ENCODE measurements around the gene GRHL3. TPM values are rescaled to one million over a fixed set of nuclear protein-coding genes. Genes with fewer than 3 reads are reported as not detected.

Gene GRHL3
- total RNA-seq, 2 experiments from 2014 or later, result 0.26 to 0.52 TPM

DNA sequence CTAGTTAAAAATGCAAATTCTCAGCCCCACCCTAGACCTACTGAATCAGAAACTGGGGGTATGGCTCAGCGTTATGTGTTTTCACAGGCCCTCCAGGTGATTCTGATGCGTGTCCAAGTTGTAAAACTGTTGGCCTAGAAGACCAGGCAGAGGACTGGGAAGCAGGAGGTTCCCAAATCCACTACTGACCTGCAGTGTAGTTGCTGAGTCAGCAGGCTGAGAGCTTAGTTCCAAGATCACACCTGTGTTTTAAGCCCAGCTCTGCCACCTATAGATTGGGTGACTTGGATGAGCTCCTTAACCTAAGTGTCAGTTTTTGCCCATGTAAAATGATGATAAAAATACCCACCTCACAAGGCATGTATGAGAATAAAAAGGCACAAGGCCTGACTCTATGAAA lies 4.1 kb downstream of the GRHL3 start:
- intact Hi-C loops (cut with micrococcal nuclease), result loop anchor here (2.0 to 5.0 kb wide), 4 partner anchors 159 to 320 kb away; partner anchors contain the start of gene SRRM1
- Mint-ChIP-seq H3K27me3 (ENCODE audit: low read depth) (peaks cover 71% of the 10 kb centered on the region), H3K27ac (no peak overlapping the region), H3K9me3 (no peaks in the 10 kb centered on the region), H3K36me3 (ENCODE audit: low read depth) (no peaks in the 10 kb centered on the region), H3K4me1 (ENCODE audit: low read depth) (peaks cover 41% of the 10 kb centered on the region), H3K4me3 (no peak overlapping the region)
- CTCF ChIA-PET, result no interaction called here
- no peak for DNase-seq

GRCh38 chr1:24324903-24325302 lies 5.7 kb downstream of the GRHL3 start:
- H3K9me3 Mint-ChIP-seq, result no peaks in the 10 kb centered on the region
- no peak overlapping the region for H3K27ac Mint-ChIP-seq
- intact Hi-C loops (cut with micrococcal nuclease), result loop anchor here (5.0 kb wide), 3 partner anchors 157 to 217 kb away; no protein-coding TSS in a partner anchor
- peaks cover 55% of the 10 kb centered on the region for H3K27me3 Mint-ChIP-seq (ENCODE audit: low read depth)
- H3K4me1 Mint-ChIP-seq (ENCODE audit: low read depth), result peaks cover 24% of the 10 kb centered on the region
- H3K36me3 Mint-ChIP-seq (ENCODE audit: low read depth), result no peaks in the 10 kb centered on the region
- DNase-seq, result no peak
- H3K4me3 Mint-ChIP-seq, result no peak overlapping the region
- CTCF ChIA-PET, result interaction anchor here (1.5 to 1.9 kb wide), 2 partner anchors 66 to 123 kb away, joined by 4 to 6 read pairs; no protein-coding TSS in a partner anchor

GRCh38 chr1:24325587-24326449 lies 6.7 kb downstream of the GRHL3 start:
- Mint-ChIP-seq H3K27me3 (ENCODE audit: low read depth) (peaks cover 46% of the 10 kb centered on the region), H3K27ac (no peak overlapping the region), H3K4me3 (no peak overlapping the region), H3K9me3 (no peaks in the 10 kb centered on the region), H3K36me3 (ENCODE audit: low read depth) (no peaks in the 10 kb centered on the region), H3K4me1 (ENCODE audit: low read depth) (peaks cover 16% of the 10 kb centered on the region)
- peak; percentile 22 for DNase-seq
- CTCF ChIA-PET, result interaction anchor here (0.7 to 1.9 kb wide), 3 partner anchors 65 to 176 kb away, joined by 3 to 6 read pairs (median 4); no protein-coding TSS in a partner anchor
- intact Hi-C loops (cut with micrococcal nuclease), result no loop called here

DNA sequence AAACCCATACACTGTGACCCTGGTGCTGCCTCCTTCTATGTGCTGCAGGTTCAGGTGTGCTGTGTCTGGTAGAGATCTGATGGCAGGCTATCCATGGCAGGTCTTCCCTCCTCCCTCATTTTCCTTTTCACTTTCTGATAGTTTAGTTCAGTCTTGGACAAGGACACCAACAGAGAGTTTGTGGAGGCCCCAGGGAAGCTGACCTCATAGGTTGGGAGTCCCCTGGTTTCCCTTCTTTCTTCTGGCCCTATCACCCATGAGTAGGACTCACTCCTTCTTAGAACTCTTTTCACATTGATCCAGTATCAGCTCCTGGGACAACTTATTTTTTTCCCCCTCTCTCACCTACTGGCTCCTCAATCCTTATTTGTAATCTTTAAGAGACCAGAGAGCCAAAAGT lies 8.3 kb downstream of the GRHL3 start:
- Mint-ChIP-seq H3K36me3 (ENCODE audit: low read depth) (no peaks in the 10 kb centered on the region), H3K4me3 (no peak overlapping the region), H3K9me3 (no peaks in the 10 kb centered on the region), H3K4me1 (ENCODE audit: low read depth) (peaks cover 5% of the 10 kb centered on the region), H3K27me3 (ENCODE audit: low read depth) (peaks cover 36% of the 10 kb centered on the region), H3K27ac (no peak overlapping the region)
- CTCF ChIA-PET, result no interaction called here
- intact Hi-C loops (cut with micrococcal nuclease), result no loop called here
- DNase-seq, result no peak

DNA sequence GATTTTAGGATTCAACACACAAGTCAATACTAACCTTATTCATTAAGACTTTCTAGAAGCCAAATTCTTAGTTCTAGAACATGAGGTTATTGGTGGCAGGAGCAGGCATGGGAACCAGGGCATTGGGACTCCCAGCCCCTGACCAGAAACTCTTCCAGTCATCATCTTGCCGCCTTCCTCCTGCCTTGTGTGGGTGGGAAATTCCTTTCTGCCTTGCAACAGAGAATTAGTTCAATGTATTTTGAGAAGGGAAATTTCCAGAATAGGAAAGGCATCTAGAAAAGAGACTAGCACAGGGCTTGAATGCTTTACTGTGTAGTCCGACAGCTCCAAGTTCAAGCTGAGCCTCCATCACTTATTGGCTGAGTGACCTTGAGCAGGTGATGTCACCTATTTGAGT lies 8.7 kb downstream of the GRHL3 start:
- Mint-ChIP-seq H3K36me3 (ENCODE audit: low read depth) (no peaks in the 10 kb centered on the region), H3K4me1 (ENCODE audit: low read depth) (peaks cover 2% of the 10 kb centered on the region), H3K27ac (no peak overlapping the region), H3K27me3 (ENCODE audit: low read depth) (peaks cover 33% of the 10 kb centered on the region), H3K4me3 (no peak overlapping the region), H3K9me3 (no peaks in the 10 kb centered on the region)
- CTCF ChIA-PET, result no interaction called here
- intact Hi-C loops (cut with micrococcal nuclease), result no loop called here
- DNase-seq, result no peak

DNA sequence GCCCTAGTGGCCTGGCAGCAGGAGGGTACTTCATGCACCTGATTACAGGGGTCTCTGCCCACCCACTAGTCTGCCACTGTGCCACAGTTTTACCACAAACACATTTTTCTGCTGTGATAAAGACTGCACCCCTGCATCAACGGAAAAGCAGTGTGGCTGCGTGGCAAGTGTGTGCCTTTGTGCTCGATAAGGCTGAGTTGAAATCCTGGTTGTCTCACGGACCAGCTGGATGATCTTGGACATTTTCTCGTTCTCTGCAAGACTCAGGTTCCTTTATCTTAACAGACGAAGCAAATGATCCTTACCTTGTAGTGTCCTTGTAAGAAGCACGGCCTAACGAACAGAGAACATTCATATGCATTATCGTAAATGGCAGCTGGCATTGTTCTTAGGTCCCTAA lies 10.2 kb downstream of the GRHL3 start:
- Mint-ChIP-seq H3K4me3 (no peak overlapping the region), H3K36me3 (ENCODE audit: low read depth) (no peaks in the 10 kb centered on the region), H3K27ac (no peak overlapping the region), H3K9me3 (no peaks in the 10 kb centered on the region), H3K27me3 (ENCODE audit: low read depth) (peaks cover 25% of the 10 kb centered on the region), H3K4me1 (ENCODE audit: low read depth) (peaks cover 1% of the 10 kb centered on the region)
- intact Hi-C loops (cut with micrococcal nuclease), result no loop called here
- CTCF ChIA-PET, result no interaction called here
- DNase-seq, result no peak

GRCh38 chr1:24329797-24330543 lies 10.8 kb downstream of the GRHL3 start:
- Mint-ChIP-seq H3K36me3 (ENCODE audit: low read depth) (no peaks in the 10 kb centered on the region), H3K27me3 (ENCODE audit: low read depth) (peaks cover 25% of the 10 kb centered on the region), H3K9me3 (no peaks in the 10 kb centered on the region), H3K4me3 (no peak overlapping the region), H3K4me1 (ENCODE audit: low read depth) (peaks cover 1% of the 10 kb centered on the region), H3K27ac (no peak overlapping the region)
- intact Hi-C loops (cut with micrococcal nuclease), result no loop called here
- no peak for DNase-seq
- CTCF ChIA-PET, result interaction anchor here (0.7 to 1.0 kb wide), 2 partner anchors 10 to 56 kb away, joined by 3 read pairs; no protein-coding TSS in a partner anchor

- CTCF ChIA-PET, result no interaction called here
- Mint-ChIP-seq H3K4me3 (no peak overlapping the region), H3K36me3 (ENCODE audit: low read depth) (no peaks in the 10 kb centered on the region), H3K27me3 (ENCODE audit: low read depth) (peaks cover 8% of the 10 kb centered on the region), H3K4me1 (ENCODE audit: low read depth) (no peaks in the 10 kb centered on the region), H3K27ac (no peak overlapping the region), H3K9me3 (no peaks in the 10 kb centered on the region)
- DNase-seq, result no peak
- intact Hi-C loops (cut with micrococcal nuclease), result no loop called here
These were observed 13.0 kb downstream of the GRHL3 start for GRCh38 chr1:24331961-24332673.

DNA sequence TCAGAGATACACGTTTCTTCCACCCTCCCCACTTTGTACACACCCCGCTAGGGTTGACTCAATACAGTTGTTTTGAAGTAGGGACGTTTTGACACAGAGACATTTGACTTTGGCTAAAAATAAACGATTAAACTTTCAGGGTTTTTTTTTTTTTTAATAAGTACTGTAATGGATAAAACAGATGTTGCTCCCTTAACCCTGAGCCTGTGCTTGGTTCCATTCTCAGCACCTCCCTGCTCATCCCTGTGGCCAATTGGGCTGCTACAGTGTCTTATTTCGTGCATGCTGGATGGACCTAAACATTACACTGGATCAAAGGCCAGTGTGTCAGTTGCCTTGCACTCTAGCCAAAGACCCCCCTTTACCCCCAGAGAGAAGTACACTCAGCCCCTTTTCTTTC lies 16.9 kb downstream of the GRHL3 start:
- Mint-ChIP-seq H3K36me3 (ENCODE audit: low read depth) (no peaks in the 10 kb centered on the region), H3K9me3 (no peaks in the 10 kb centered on the region), H3K4me3 (no peak overlapping the region), H3K4me1 (ENCODE audit: low read depth) (no peaks in the 10 kb centered on the region), H3K27me3 (ENCODE audit: low read depth) (peaks cover 4% of the 10 kb centered on the region), H3K27ac (no peak overlapping the region)
- CTCF ChIA-PET, result no interaction called here
- no peak for DNase-seq
- intact Hi-C loops (cut with micrococcal nuclease), result no loop called here

- Mint-ChIP-seq H3K36me3 (ENCODE audit: low read depth) (no peaks in the 10 kb centered on the region), H3K27ac (no peak overlapping the region), H3K27me3 (ENCODE audit: low read depth) (peaks cover 4% of the 10 kb centered on the region), H3K4me1 (ENCODE audit: low read depth) (no peaks in the 10 kb centered on the region), H3K9me3 (no peaks in the 10 kb centered on the region), H3K4me3 (no peak overlapping the region)
- no peak for DNase-seq
- CTCF ChIA-PET, result no interaction called here
- intact Hi-C loops (cut with micrococcal nuclease), result no loop called here
These were observed 18.3 kb downstream of the GRHL3 start for GRCh38 chr1:24337455-24337854.

DNA sequence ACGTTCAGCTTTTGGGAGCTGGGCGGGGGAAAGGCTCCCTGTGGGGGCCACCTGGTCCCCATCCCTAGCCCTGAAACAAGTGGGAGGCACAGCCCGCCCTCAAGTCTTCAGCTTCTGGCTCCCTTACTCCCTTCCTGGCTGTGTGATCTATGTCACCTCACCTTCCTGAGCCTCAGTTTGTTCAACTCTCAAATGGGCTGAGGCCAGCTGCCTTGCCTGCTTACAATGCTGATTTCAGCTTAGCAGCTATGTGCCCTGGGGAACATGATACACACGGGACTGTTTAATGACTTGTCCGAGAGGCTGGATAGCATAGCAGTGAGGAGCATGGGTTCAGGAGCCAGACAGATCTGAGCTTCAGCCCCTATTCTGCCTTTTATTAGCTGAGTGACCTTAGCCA lies 19.3 kb downstream of the GRHL3 start:
- CTCF ChIA-PET, result interaction anchor here (0.8 kb wide), 1 partner anchor 47 kb away, joined by 3 read pairs; no protein-coding TSS in a partner anchor

DNA sequence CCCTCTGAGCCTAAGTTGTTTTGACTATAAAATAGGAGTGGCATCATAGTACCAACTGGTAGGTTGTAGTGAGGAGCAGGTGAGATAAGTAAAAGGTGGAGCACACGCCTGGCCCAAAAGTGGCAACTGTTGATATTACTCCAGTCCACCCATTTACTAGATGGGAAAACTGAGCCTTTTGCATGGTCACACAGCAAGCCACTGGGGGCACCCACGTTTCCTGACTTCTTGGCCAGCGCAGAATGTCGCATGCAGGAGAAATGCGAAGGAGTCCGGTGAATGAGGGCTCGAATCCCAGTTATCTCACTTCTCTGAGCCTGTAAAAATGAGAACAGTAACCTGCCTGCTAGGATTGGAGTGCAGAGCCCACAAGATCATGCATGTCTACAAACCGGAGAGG lies 20.8 kb downstream of the GRHL3 start:
- no peak overlapping the region for H3K27ac Mint-ChIP-seq
- no peaks in the 10 kb centered on the region for H3K36me3 Mint-ChIP-seq (ENCODE audit: low read depth)
- H3K4me1 Mint-ChIP-seq (ENCODE audit: low read depth), result no peaks in the 10 kb centered on the region
- CTCF ChIA-PET, result interaction anchor here (0.9 kb wide), 1 partner anchor 10 kb away, joined by 3 read pairs; no protein-coding TSS in a partner anchor
- intact Hi-C loops (cut with micrococcal nuclease), result no loop called here
- H3K9me3 Mint-ChIP-seq, result no peaks in the 10 kb centered on the region
- peaks cover 2% of the 10 kb centered on the region for H3K27me3 Mint-ChIP-seq (ENCODE audit: low read depth)
- H3K4me3 Mint-ChIP-seq, result no peak overlapping the region
- DNase-seq, result no peak

More for the DNA sequence above, 19.3 kb downstream of the GRHL3 start:
- H3K9me3 Mint-ChIP-seq, result no peaks in the 10 kb centered on the region
- DNase-seq, result no peak
- intact Hi-C loops (cut with micrococcal nuclease), result no loop called here
- no peak overlapping the region for H3K4me3 Mint-ChIP-seq
- no peaks in the 10 kb centered on the region for H3K4me1 Mint-ChIP-seq (ENCODE audit: low read depth)
- peaks cover 4% of the 10 kb centered on the region for H3K27me3 Mint-ChIP-seq (ENCODE audit: low read depth)
- no peaks in the 10 kb centered on the region for H3K36me3 Mint-ChIP-seq (ENCODE audit: low read depth)
- no peak overlapping the region for H3K27ac Mint-ChIP-seq
